Naive thymus-derived CD4-positive, alpha-beta T cell (primary cell): Measurements from ENCODE around the gene UBL4B. TPM values are rescaled to one million over a fixed set of nuclear protein-coding genes. Genes with fewer than 3 reads are reported as not detected.
A peak's percentile ranks its signal among the peaks of the same experiment; 100 is the strongest.

ENCODE experiments used
- ATAC-seq: fragments of 150-1000 bp; cut with Tn5 transposase; 2 replicates; pipeline ENCODE4 v1.10.0; 2021; ENCODE audit warnings: mild to moderate bottlenecking, moderate library complexity
- CTCF ChIA-PET: fragments of 350-600 bp; sonication (Branson Sonifier 250); formaldehyde crosslinking; loops from one replicate; lab custom pipeline; 2021; ENCODE audit warnings: antibody characterized with exemption; lab: Charles Lee
- POLR2A ChIA-PET: fragments of 350-600 bp; sonication (Branson Sonifier 250); formaldehyde crosslinking; loops from one replicate; lab custom pipeline; 2021; ENCODE audit warnings: antibody characterized with exemption, inconsistent platforms; lab: Charles Lee
- DNase-seq, 9 donors: peaks; one replicate each; pipeline versions ENCODE4 v3.0.0 to v3.0.0-alpha.2; 2020 to 2022; ENCODE audit warnings: mixed read lengths in 1 of 9
- H3K27ac ChIP-seq: one replicate; pipeline ENCODE4 v1.7.0; 2013; ENCODE audit warnings: mild to moderate bottlenecking, low read depth, low read length, moderate library complexity
- H3K27me3 ChIP-seq, 2 donors: one replicate each; pipeline ENCODE4 v1.7.0; 2013; ENCODE audit warnings: low read length in 2 of 2, mild to moderate bottlenecking in 2 of 2, moderate library complexity in 2 of 2; ENCODE audit not compliant: control insufficient read depth in 2 of 2, insufficient read depth in 2 of 2
- H3K36me3 ChIP-seq, 3 experiments: 1 replicate in 2 of 3; 2 replicates in 1 of 3; pipeline ENCODE4 v1.7.0; 2013; ENCODE audit warnings: low read length in 3 of 3, mild to moderate bottlenecking in 3 of 3, moderate library complexity in 1 of 3; ENCODE audit not compliant: insufficient read depth in 3 of 3, control insufficient read depth in 2 of 3
- H3K4me1 ChIP-seq, 2 donors: one replicate each; pipeline ENCODE4 v1.7.0; 2013; ENCODE audit warnings: low read length in 2 of 2, mild to moderate bottlenecking in 2 of 2, moderate library complexity in 1 of 2; ENCODE audit not compliant: control insufficient read depth in 2 of 2, insufficient read depth in 2 of 2
- H3K4me3 ChIP-seq: 2 replicates; pipeline ENCODE4 v1.7.0; 2013; ENCODE audit warnings: mild to moderate bottlenecking, low read length
- H3K9me3 ChIP-seq, 3 experiments: 1 replicate in 2 of 3; 2 replicates in 1 of 3; pipeline ENCODE4 v1.7.0; 2013; ENCODE audit warnings: low read length in 3 of 3; ENCODE audit not compliant: control insufficient read depth in 2 of 3
- H3K27ac Mint-ChIP-seq, 9 donors: one replicate each; pipeline ENCODE4 v1.8.0; 2020 to 2022; ENCODE audit warnings: mixed read lengths in 9 of 9, mild to moderate bottlenecking in 8 of 9, moderate library complexity in 5 of 9, inconsistent platforms in 2 of 9
- H3K27me3 Mint-ChIP-seq, 5 donors: one replicate each; pipeline ENCODE4 v1.8.0; 2021 to 2022; ENCODE audit warnings: mixed read lengths in 5 of 5, mild to moderate bottlenecking in 1 of 5
- H3K36me3 Mint-ChIP-seq, 5 donors: one replicate each; pipeline ENCODE4 v1.8.0; 2020 to 2022; ENCODE audit warnings: mixed read lengths in 5 of 5, mild to moderate bottlenecking in 3 of 5, inconsistent platforms in 1 of 5
- H3K4me1 Mint-ChIP-seq, 7 donors: one replicate each; pipeline ENCODE4 v1.8.0; 2020 to 2022; ENCODE audit warnings: mixed read lengths in 7 of 7, mild to moderate bottlenecking in 3 of 7, inconsistent platforms in 1 of 7
- H3K4me3 Mint-ChIP-seq, 10 donors: one replicate each; pipeline ENCODE4 v1.8.0; 2020 to 2022; ENCODE audit warnings: mild to moderate bottlenecking in 10 of 10, mixed read lengths in 10 of 10, moderate library complexity in 6 of 10, inconsistent platforms in 2 of 10
- H3K9me3 Mint-ChIP-seq, 11 donors: one replicate each; pipeline ENCODE4 v1.8.0; 2020 to 2022; ENCODE audit warnings: mixed read lengths in 11 of 11, mild to moderate bottlenecking in 4 of 11, inconsistent platforms in 1 of 11, moderate library complexity in 1 of 11
- intact Hi-C, 2 donors: fragments of 100-400 bp; cut with micrococcal nuclease; formaldehyde crosslinking; loops; one replicate each; pipeline ENCODE4 v1.15.1; 2023
- polyA plus RNA-seq, 2 donors: library from polyadenylated mRNA; unstranded; fragments of 300-500 nt; fragmentation: Illumina TruSeq; gene quantifications; one replicate each; pipeline ENCODE4 v1.2.3, GENCODE V29; 2021
- total RNA-seq, 6 experiments: library from RNA in 5 of 6; stranded (reverse) in 5 of 6; gene quantifications; 1 replicate in 5 of 6; 2 replicates in 1 of 6; pipeline ENCODE4 v1.2.3 and lab custom pipeline; 2021 to 2026

UBL4B gene
- total and polyA plus RNA-seq, 7 experiments from 2014 or later, result not detected

DNA sequence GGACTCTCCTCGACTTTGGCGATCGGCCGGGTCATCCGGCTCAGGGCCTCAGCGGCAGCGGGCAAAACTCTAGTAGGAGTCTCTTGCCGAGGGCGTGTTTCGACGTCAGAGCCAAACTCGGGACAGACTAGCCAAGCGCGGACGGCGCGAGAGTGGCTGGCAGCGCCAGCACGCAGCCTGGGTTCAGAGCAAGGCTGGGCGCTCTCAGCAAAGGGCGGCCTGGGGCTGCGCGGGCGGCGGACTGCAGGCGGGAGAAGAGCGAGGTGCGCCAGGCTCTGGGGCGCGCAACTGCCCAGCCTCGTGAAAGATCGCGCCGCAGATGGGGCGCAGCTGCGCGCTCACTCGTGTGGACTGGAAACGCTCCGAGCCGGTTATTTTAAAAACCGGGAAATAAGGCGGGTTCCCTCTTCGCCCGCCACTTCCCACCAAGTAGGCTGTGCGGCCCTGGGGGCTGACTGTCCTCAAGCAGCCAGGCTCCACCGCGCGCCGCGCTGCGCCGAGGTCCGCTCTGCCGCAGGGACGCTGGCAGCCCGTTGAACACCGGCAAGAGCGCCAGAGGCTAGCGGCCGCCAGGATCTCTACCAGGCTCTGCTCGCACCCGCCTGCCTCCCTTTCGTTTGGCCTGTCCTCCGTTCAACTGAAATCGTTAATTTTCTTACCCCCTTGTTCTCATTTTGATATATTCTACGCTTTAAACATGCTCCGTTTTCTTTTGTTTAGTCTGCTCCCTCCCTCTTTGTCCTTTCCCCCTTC, 44.2 kb upstream of the UBL4B start:
- H3K4me3 ChIP-seq, result peak overlapping the region; percentile 30
- H3K27ac ChIP-seq, result no peak overlapping the region
- H3K27me3 ChIP-seq, result peaks cover 5 to 15% of the 10 kb centered on the region in 2 donors
- ChIA-PET CTCF (no interaction called here), POLR2A (no interaction called here)
- no peaks in the 10 kb centered on the region for H3K9me3 ChIP-seq
- Mint-ChIP-seq H3K27ac (peak overlapping the region in 1 of 9 donors; percentile 62), H3K4me1 (peaks cover 6 to 19% (median 8%) of the 10 kb centered on the region in 7 donors), H3K9me3 (peaks cover 0 to 4% (median 0%) of the 10 kb centered on the region in 11 donors), H3K4me3 (peak overlapping the region; percentile 43 to 87 (median 66)), H3K36me3 (peaks cover 0 to 4% (median 0%) of the 10 kb centered on the region in 5 donors), H3K27me3 (peaks cover 40 to 70% (median 49%) of the 10 kb centered on the region in 5 donors)
- H3K36me3 ChIP-seq, result no peaks in the 10 kb centered on the region
- H3K4me1 ChIP-seq, result peaks cover 0 to 17% of the 10 kb centered on the region in 2 donors
- intact Hi-C loops, result no loop called here
- ATAC-seq (no peak), DNase-seq (peak in 3 of 9 donors; percentile 4 to 30 (median 5))

GRCh38 chr1:110068646-110069403, 43.4 kb upstream of the UBL4B start:
- peak overlapping the region; percentile 30 for H3K4me3 ChIP-seq
- peaks cover 45 to 77% (median 55%) of the 10 kb centered on the region in 5 donors for H3K27me3 Mint-ChIP-seq
- H3K36me3 ChIP-seq, result no peaks in the 10 kb centered on the region
- peak; percentile 51 for ATAC-seq
- H3K4me3 Mint-ChIP-seq, result peak overlapping the region; percentile 43 to 87 (median 66)
- CTCF ChIA-PET, result no interaction called here
- no peaks in the 10 kb centered on the region for H3K9me3 ChIP-seq
- DNase-seq, result peak in 7 of 9 donors; percentile 25 to 44 (median 34)
- peaks cover 5 to 15% of the 10 kb centered on the region in 2 donors for H3K27me3 ChIP-seq
- H3K27ac ChIP-seq, result no peak overlapping the region
- H3K4me1 Mint-ChIP-seq, result peaks cover 6 to 19% (median 8%) of the 10 kb centered on the region in 7 donors
- intact Hi-C loops, result no loop called here
- peaks cover 0 to 3% (median 0%) of the 10 kb centered on the region in 5 donors for H3K36me3 Mint-ChIP-seq
- POLR2A ChIA-PET, result no interaction called here
- H3K4me1 ChIP-seq, result peaks cover 0 to 17% of the 10 kb centered on the region in 2 donors
- peaks cover 0 to 4% (median 0%) of the 10 kb centered on the region in 11 donors for H3K9me3 Mint-ChIP-seq
- peak overlapping the region in 1 of 9 donors; percentile 62 for H3K27ac Mint-ChIP-seq

DNA sequence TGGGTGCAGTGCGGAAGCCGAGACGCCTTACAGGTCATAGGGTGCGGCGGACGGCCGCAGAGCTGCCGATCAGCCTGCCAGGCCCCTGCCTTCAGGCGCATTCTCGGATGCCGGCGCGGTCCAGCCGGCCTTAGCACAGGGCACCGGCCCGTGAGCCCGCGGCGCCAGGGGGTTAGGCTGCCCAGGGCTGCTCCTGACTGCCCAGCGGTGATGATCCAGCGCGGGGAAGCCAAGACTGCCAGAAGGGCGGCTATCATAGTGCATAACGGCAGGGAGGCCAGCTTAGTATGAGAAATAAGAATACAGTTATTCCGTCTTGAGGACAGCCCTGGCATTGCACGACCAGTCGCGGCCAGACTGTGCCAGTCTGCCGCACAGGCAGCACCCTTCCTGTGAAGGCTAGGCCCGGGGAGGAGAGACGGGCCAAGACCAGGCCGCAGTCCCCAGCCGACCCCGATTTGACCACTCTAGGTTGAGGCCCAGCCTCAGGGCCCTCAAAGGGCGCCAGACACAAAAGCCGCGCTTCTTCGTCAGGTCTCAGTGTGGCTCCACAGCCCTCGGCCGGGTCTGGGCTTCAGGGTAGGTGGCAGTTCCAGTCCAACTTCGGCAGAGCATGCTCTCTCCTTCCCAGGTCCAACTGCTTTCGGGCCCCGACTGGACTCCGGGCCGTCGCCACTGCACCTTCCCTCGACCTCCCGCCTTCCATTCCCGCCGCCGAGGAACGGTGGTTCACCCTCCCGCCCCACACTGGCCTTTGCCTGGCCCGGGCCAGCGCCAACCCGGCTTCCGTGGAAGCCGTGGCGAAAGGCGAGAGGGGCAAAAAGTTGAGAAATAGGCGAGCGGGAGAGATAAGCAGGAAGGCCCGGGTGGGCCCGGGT, 42.6 kb upstream of the UBL4B start:
- Histone ChIP-seq H3K4me1 (peaks cover 0 to 17% of the 10 kb centered on the region in 2 donors), H3K27ac (no peak overlapping the region), H3K9me3 (no peaks in the 10 kb centered on the region), H3K36me3 (no peaks in the 10 kb centered on the region), H3K27me3 (peaks cover 5 to 15% of the 10 kb centered on the region in 2 donors), H3K4me3 (no peak overlapping the region)
- DNase-seq, result peak in 3 of 9 donors; percentile 12 to 27 (median 18)
- H3K9me3 Mint-ChIP-seq, result peaks cover 0 to 4% (median 0%) of the 10 kb centered on the region in 11 donors
- peaks cover 0 to 3% (median 0%) of the 10 kb centered on the region in 5 donors for H3K36me3 Mint-ChIP-seq
- no peak overlapping the region for H3K27ac Mint-ChIP-seq
- POLR2A ChIA-PET, result no interaction called here
- intact Hi-C loops, result no loop called here
- peaks cover 6 to 19% (median 8%) of the 10 kb centered on the region in 7 donors for H3K4me1 Mint-ChIP-seq
- peaks cover 52 to 85% (median 62%) of the 10 kb centered on the region in 5 donors for H3K27me3 Mint-ChIP-seq
- H3K4me3 Mint-ChIP-seq, result peak overlapping the region in 8 of 10 donors; percentile 8 to 87 (median 58)
- ATAC-seq, result peak; percentile 28
- CTCF ChIA-PET, result no interaction called here

- Histone ChIP-seq H3K4me1 (peaks cover 0 to 17% of the 10 kb centered on the region in 2 donors), H3K4me3 (no peak overlapping the region), H3K27me3 (peaks cover 5 to 15% of the 10 kb centered on the region in 2 donors), H3K27ac (no peak overlapping the region), H3K9me3 (no peaks in the 10 kb centered on the region), H3K36me3 (no peaks in the 10 kb centered on the region)
- no peak overlapping the region for H3K27ac Mint-ChIP-seq
- ATAC-seq (no peak), DNase-seq (no peak)
- H3K36me3 Mint-ChIP-seq, result peaks cover 0 to 3% (median 0%) of the 10 kb centered on the region in 5 donors
- ChIA-PET POLR2A (no interaction called here), CTCF (no interaction called here)
- peak overlapping the region in 4 of 10 donors; percentile 59 to 87 (median 80) for H3K4me3 Mint-ChIP-seq
- peaks cover 57 to 91% (median 62%) of the 10 kb centered on the region in 5 donors for H3K27me3 Mint-ChIP-seq
- peaks cover 6 to 19% (median 8%) of the 10 kb centered on the region in 7 donors for H3K4me1 Mint-ChIP-seq
- intact Hi-C loops, result no loop called here
- peaks cover 0 to 4% (median 0%) of the 10 kb centered on the region in 11 donors for H3K9me3 Mint-ChIP-seq
Measured at GRCh38 chr1:110070282-110070669, 42.0 kb upstream of the UBL4B start.

GRCh38 chr1:110070671-110071242, 41.5 kb upstream of the UBL4B start, which contains the start of gene ALX3:
ALX3 (minus strand) TSS chr1:110070672; CDS start chr1:110070612, 60 bp downstream.
- intact Hi-C loops, result no loop called here
- peaks cover 57 to 93% (median 62%) of the 10 kb centered on the region in 5 donors for H3K27me3 Mint-ChIP-seq
- Histone ChIP-seq H3K36me3 (no peaks in the 10 kb centered on the region), H3K4me3 (no peak within 1 kb of the TSS), H3K27me3 (peaks cover 5 to 15% of the 10 kb centered on the region in 2 donors), H3K9me3 (no peaks in the 10 kb centered on the region), H3K27ac (no peak within 1 kb of the TSS), H3K4me1 (peaks cover 0 to 17% of the 10 kb centered on the region in 2 donors)
- POLR2A ChIA-PET, result no interaction called here
- DNase-seq, result no peak
- peaks cover 6 to 19% (median 8%) of the 10 kb centered on the region in 7 donors for H3K4me1 Mint-ChIP-seq
- peaks cover 0 to 4% (median 0%) of the 10 kb centered on the region in 11 donors for H3K9me3 Mint-ChIP-seq
- CTCF ChIA-PET, result no interaction called here
- peaks cover 0 to 3% (median 0%) of the 10 kb centered on the region in 5 donors for H3K36me3 Mint-ChIP-seq
- peak within 1 kb of the TSS in 9 of 10 donors; percentile 8 to 87 (median 56) for H3K4me3 Mint-ChIP-seq
- no peak for ATAC-seq
- no peak within 1 kb of the TSS for H3K27ac Mint-ChIP-seq
